Measurements from ENCODE around the gene MRPL32. TPM values are rescaled to one million over a fixed set of nuclear protein-coding genes. Genes with fewer than 3 reads are reported as not detected.

Gene MRPL32
- total RNA-seq, 2 experiments from 2014 or later = 48.5 to 54.4 TPM

DNA sequence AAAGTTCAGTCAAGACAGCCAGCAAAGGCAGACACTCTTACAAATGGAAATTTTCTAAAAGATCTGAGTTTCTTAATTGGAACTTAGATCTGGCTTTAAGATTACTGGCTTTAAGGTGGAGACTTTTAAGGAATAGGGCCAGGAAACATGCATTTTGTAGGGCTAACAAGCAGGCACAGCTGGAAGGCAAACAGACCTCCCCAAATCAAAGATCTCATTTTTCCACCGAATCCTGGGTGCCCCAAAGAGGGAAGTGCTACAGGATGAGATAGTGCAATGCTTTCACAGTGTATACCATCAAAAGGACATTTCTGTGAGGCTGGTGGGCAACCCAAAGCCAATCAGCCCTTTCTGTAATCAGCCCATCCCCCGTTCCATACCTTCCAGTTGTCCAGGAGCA, 27.4 kb downstream of the MRPL32 start:
- DNase-seq (no peak), ATAC-seq (no peak)
- no peak overlapping the region for H3K4me3 Mint-ChIP-seq
- H3K4me1 Mint-ChIP-seq = no peaks in the 10 kb centered on the region
- peaks cover 2% of the 10 kb centered on the region for H3K36me3 Mint-ChIP-seq
- peaks cover 5% of the 10 kb centered on the region for H3K9me3 Mint-ChIP-seq (ENCODE audit: low read depth)
- peaks cover 15% of the 10 kb centered on the region for H3K27me3 Mint-ChIP-seq
- H3K27ac Mint-ChIP-seq = no peak overlapping the region
- CTCF ChIA-PET = no interaction called here

DNA sequence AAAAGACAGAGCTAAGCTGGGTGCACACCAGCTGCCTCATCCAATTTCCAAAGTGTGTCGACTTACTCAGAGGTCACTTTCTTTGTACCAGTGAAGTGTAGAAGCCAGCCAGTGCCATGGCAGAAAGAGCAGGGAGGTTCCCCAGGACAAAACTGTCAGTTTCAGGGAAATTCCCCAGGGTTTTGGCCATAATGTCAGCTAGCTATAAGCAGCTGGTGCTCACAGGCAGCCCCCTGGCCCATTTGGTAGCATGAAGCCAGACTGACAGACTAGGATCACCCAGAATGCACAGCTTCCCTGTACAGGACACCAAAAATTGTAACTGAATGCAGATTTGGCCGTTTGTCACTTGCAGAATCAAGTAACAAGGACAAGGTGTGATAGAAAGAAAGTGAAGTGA, 28.6 kb downstream of the MRPL32 start:
- Mint-ChIP-seq H3K27ac (no peak overlapping the region), H3K9me3 (ENCODE audit: low read depth) (peaks cover 2% of the 10 kb centered on the region), H3K27me3 (peaks cover 15% of the 10 kb centered on the region), H3K36me3 (no peaks in the 10 kb centered on the region), H3K4me1 (peaks cover 2% of the 10 kb centered on the region), H3K4me3 (no peak overlapping the region)
- ATAC-seq (no peak), DNase-seq (no peak)
- CTCF ChIA-PET = interaction anchor here (1.0 kb wide), 1 partner anchor 148 kb away, joined by 3 read pairs; no protein-coding TSS in a partner anchor

DNA sequence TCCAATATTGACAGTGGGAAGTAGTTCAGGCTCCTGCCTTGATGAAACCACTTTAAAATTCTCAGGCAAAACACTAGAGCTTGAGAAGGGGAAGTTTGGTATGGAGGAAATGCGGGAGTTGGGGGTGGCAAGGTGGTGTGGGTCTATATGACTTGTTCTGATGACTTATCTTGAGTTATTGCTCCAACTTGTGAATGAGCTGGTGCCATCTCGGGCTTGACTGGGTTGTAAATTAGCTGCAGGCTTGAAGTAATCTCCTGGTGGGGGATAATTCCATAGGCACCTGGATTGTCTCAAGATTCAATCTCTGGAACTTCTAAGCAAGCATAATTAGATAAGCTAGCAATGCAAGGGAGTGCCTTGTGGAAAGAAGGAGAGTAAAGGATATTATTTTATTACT, 29.0 kb downstream of the MRPL32 start:
- no peak overlapping the region for H3K4me3 Mint-ChIP-seq
- ATAC-seq (no peak), DNase-seq (no peak)
- H3K9me3 Mint-ChIP-seq (ENCODE audit: low read depth) = peaks cover 2% of the 10 kb centered on the region
- no peaks in the 10 kb centered on the region for H3K36me3 Mint-ChIP-seq
- CTCF ChIA-PET = interaction anchor here (1.0 kb wide), 1 partner anchor 147 kb away, joined by 3 read pairs; no protein-coding TSS in a partner anchor
- H3K27ac Mint-ChIP-seq = no peak overlapping the region
- H3K27me3 Mint-ChIP-seq = peaks cover 15% of the 10 kb centered on the region
- H3K4me1 Mint-ChIP-seq = peaks cover 2% of the 10 kb centered on the region

DNA sequence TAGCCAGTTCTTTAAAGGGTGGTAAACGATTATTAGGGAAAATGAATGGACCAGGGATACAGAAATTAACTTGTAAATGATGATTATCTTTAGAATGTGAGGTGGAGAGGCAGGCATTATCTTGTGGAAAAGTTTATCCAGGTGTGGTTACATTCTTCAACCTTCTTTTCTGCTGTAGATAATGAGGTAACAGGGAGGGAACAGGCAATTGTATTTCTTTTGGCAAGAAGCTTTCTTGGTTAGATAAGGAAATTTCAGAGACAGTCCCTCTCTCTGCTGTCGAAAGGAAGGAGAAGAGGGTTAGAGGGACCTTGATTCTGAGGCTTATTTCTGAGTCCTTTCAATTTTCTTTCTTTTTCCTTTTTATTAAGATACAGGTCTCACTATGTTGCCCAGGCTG, 32.1 kb downstream of the MRPL32 start:
- Mint-ChIP-seq H3K36me3 (peaks cover 2% of the 10 kb centered on the region), H3K27ac (no peak overlapping the region), H3K4me1 (peaks cover 2% of the 10 kb centered on the region), H3K9me3 (ENCODE audit: low read depth) (no peaks in the 10 kb centered on the region), H3K4me3 (no peak overlapping the region), H3K27me3 (peaks cover 24% of the 10 kb centered on the region)
- CTCF ChIA-PET = no interaction called here
- DNase-seq = no peak
- ATAC-seq = no peak

DNA sequence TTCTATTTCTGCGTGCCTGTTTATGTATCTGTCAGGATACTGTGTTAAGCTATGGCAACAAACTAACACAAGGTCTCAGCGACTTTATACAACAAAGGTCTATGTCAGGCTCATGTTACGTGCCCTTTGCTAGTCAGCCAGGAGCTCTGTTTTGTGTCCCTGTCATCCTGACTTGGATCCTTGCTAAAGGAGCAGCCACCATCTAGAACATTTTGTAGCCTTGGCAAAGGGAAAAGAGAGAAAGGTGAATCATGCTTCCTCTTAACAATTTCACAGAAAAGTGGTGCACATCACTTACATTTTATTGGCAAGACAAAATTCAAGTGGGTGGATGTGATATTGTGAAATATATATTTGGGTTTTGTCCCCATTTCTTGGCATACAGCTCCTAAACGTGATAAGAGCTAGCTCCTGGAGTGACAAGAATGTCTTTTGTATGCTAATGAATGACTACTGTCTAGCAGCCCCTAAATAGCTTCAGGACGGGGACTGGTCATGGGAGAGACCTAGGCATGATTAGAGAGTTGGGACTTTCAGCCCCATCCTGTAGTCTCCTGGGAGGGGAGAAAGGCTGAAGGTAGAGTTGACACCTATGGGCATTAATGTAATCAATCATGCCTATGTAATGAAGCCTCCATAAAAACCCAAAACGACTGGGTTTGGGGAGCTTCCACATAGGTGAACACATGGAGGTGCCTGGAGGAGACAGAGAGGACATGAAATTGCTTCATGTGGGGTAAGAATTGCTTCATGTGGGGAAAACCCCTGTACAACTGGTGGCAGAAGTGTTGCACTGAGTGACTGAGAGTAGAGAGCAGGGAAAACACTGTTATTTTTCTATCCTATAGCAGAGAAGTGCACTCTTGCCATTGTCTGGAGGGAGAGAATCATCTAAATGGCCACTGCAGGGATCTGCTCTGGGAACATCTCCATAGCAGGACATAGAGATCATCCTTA, 33.0 kb downstream of the MRPL32 start:
- Mint-ChIP-seq H3K36me3 (peaks cover 2% of the 10 kb centered on the region), H3K9me3 (ENCODE audit: low read depth) (no peaks in the 10 kb centered on the region), H3K27me3 (peaks cover 17% of the 10 kb centered on the region), H3K4me3 (no peak overlapping the region), H3K27ac (no peak overlapping the region), H3K4me1 (peaks cover 2% of the 10 kb centered on the region)
- CTCF ChIA-PET = no interaction called here
- no peak for DNase-seq
- no peak for ATAC-seq

DNA sequence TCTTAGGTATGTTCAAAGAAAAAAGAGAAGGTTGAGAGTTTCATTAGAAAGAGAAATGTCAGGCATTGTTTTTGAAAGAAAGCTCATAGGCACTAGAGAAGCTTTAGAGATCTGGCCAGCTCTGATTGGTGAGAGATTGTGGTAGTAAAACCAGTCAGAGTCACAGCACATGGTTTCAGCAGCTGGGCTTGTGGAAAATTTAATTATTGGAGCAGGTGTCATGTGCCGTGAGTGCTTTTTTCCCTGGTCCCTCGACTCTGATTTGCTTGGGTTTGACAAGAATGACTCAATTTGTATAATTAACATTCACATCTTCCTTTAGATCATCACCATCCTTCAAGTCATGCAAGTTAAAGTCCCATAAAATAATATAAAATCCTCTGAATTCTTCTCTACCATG, 35.2 kb downstream of the MRPL32 start:
- no peaks in the 10 kb centered on the region for H3K9me3 Mint-ChIP-seq (ENCODE audit: low read depth)
- no peak for ATAC-seq
- no peak overlapping the region for H3K4me3 Mint-ChIP-seq
- peaks cover 10% of the 10 kb centered on the region for H3K27me3 Mint-ChIP-seq
- CTCF ChIA-PET = no interaction called here
- H3K4me1 Mint-ChIP-seq = peaks cover 2% of the 10 kb centered on the region
- H3K27ac Mint-ChIP-seq = no peak overlapping the region
- no peak for DNase-seq
- H3K36me3 Mint-ChIP-seq = peaks cover 2% of the 10 kb centered on the region

DNA sequence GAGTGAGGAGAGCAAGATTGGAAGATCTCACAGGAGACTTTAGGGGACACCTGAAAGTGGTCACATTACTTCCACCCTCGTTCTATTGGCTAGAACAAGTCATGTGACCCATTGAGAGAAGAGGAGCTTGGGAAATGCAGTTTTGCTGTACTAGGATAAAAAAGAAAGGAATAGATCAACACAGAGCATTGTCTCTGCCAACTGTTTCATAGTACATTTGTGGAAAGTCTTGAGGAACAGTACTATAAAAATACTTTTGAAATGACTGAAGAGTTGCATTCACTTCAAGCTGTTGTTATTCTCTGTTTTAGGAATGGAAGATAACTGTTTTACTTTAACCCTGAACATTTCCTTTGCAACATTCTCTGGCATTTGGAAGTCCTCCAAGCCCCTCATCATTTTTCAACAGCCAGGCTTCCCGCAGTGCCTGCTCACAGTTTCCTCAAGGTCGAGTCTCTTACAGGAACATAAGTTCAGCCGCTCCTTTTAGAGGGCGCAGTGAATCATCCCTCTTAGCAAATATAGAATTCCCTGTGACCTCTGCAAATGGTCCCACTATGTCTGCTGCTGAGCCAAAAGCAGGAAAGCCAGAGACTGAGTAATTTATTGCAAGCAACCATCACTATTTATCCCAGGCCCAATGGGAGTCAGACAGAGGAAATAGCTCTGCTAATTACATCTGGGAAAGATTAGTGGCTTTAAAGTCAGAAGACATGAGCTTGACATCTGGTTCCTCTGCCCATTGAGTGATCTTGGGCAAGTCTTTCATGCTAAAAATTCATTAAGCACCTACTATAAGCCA, 40.7 kb downstream of the MRPL32 start:
- ATAC-seq (no peak), DNase-seq (no peak)
- no peaks in the 10 kb centered on the region for H3K9me3 Mint-ChIP-seq (ENCODE audit: low read depth)
- H3K27me3 Mint-ChIP-seq = peaks cover 2% of the 10 kb centered on the region
- H3K4me3 Mint-ChIP-seq = no peak overlapping the region
- CTCF ChIA-PET = no interaction called here
- no peaks in the 10 kb centered on the region for H3K4me1 Mint-ChIP-seq
- H3K36me3 Mint-ChIP-seq = no peaks in the 10 kb centered on the region
- no peak overlapping the region for H3K27ac Mint-ChIP-seq

DNA sequence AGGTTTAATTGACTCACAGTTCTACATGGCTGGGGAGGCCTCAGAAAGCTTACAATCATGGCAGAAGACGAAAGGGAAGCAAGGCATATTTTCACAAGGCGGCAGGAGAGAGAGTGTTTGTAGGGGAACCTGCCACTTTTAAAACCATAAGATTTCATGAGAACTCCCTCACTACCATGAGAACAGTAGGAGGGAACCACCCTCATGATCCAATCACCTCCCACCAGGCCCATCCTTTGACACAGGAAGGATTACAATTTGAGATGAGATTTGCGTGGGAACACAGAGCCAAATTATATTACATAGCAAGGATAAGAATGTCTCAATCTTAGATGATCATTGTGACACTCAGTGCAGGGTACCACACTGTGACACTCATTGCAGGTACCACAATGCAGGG, 44.2 kb downstream of the MRPL32 start:
- Mint-ChIP-seq H3K9me3 (ENCODE audit: low read depth) (no peaks in the 10 kb centered on the region), H3K36me3 (no peaks in the 10 kb centered on the region), H3K27me3 (peaks cover 2% of the 10 kb centered on the region), H3K4me3 (no peak overlapping the region), H3K27ac (no peak overlapping the region), H3K4me1 (no peaks in the 10 kb centered on the region)
- DNase-seq (no peak), ATAC-seq (no peak)
- CTCF ChIA-PET = no interaction called here

DNA sequence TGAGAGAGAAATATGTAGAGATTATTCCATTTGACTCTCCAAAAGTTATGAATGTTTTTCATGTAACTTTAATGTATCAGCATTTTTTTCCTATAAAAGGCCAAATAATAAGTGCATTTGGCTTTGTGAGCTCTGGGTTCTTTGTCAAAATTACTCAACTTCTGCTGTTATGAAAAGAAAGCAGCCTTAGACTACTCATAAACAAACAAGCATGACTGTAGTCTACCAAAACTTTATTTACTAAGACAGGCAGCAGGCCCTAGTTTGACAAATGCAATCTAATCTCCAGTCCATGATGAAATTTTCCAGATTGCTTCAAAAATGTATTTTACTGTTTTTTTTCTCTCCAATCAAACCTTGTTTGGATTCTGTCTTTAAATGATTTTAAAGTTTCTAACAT, 46.3 kb downstream of the MRPL32 start:
- peaks cover 2% of the 10 kb centered on the region for H3K27me3 Mint-ChIP-seq
- ATAC-seq = no peak
- H3K4me3 Mint-ChIP-seq = no peak overlapping the region
- H3K36me3 Mint-ChIP-seq = no peaks in the 10 kb centered on the region
- no peaks in the 10 kb centered on the region for H3K9me3 Mint-ChIP-seq (ENCODE audit: low read depth)
- no peak for DNase-seq
- H3K27ac Mint-ChIP-seq = no peak overlapping the region
- no peaks in the 10 kb centered on the region for H3K4me1 Mint-ChIP-seq
- CTCF ChIA-PET = no interaction called here

DNA sequence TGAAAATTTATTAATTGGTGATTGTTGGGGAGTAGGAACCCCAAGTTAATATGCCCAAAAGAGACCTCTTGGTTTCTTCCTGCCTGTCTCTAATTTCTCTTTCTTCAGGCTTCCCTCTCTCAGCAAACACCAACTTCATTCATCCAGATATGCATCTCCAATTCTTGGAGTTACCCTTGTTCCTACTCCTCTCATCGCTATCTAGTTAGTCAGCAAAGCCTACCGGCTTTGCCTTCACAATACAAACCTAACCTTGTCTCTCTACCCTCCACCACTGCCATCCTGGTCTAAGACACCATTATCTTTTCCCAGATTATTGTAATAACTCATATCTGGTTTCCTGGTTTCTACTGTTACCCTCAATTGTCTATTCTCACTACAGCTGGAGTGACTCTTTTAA, 47.9 kb downstream of the MRPL32 start:
- ATAC-seq (no peak), DNase-seq (no peak)
- Mint-ChIP-seq H3K4me1 (no peaks in the 10 kb centered on the region), H3K9me3 (ENCODE audit: low read depth) (peaks cover 5% of the 10 kb centered on the region), H3K27ac (no peak overlapping the region), H3K36me3 (no peaks in the 10 kb centered on the region), H3K4me3 (no peak overlapping the region), H3K27me3 (peaks cover 2% of the 10 kb centered on the region)
- CTCF ChIA-PET = no interaction called here

DNA sequence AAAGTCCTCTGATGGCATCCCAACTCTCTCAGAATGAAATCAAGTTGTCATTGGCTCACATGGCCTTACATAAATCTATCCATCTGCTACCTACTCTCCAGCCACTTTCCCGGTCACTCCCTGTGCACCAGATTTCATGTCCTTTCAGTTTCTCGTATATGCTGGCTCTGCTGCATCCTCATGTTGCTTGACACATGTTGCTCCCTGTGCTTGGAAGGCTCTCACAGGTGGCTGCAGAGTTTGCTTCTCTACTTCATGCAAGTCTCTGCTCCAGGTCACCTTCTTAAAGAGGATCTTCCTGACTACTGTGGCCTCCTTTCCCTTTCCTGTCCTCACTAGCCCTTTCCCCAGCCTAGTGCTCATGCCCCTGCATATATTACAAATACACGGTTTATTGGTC, 48.3 kb downstream of the MRPL32 start:
- DNase-seq (no peak), ATAC-seq (no peak)
- Mint-ChIP-seq H3K9me3 (ENCODE audit: low read depth) (peaks cover 5% of the 10 kb centered on the region), H3K4me1 (no peaks in the 10 kb centered on the region), H3K36me3 (no peaks in the 10 kb centered on the region), H3K27me3 (peaks cover 2% of the 10 kb centered on the region), H3K27ac (no peak overlapping the region), H3K4me3 (no peak overlapping the region)
- CTCF ChIA-PET = no interaction called here

DNA sequence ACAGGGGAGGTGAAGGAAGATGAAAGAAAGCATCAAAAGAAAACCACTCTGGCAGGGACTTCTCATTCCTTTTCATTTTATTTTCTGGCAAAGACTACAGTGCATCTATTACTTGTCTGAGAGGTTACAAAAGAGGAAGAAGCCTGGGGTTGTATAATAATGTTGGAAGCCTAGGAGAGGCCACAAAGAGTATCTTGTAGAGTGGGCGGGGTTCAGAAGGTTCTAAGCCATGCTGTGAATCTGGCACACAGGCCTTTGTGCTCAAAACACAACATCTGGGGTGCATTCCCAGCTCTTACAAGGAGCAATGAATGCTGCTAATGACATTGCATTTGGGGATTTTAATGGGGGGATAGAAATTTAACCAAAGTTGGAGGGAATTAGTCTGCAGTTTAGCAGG, 49.4 kb downstream of the MRPL32 start:
- ATAC-seq = no peak
- H3K27ac Mint-ChIP-seq = no peak overlapping the region
- H3K4me1 Mint-ChIP-seq = no peaks in the 10 kb centered on the region
- H3K4me3 Mint-ChIP-seq = no peak overlapping the region
- no peaks in the 10 kb centered on the region for H3K36me3 Mint-ChIP-seq
- DNase-seq = no peak
- H3K9me3 Mint-ChIP-seq (ENCODE audit: low read depth) = peaks cover 5% of the 10 kb centered on the region
- peaks cover 2% of the 10 kb centered on the region for H3K27me3 Mint-ChIP-seq
- CTCF ChIA-PET = no interaction called here

DNA sequence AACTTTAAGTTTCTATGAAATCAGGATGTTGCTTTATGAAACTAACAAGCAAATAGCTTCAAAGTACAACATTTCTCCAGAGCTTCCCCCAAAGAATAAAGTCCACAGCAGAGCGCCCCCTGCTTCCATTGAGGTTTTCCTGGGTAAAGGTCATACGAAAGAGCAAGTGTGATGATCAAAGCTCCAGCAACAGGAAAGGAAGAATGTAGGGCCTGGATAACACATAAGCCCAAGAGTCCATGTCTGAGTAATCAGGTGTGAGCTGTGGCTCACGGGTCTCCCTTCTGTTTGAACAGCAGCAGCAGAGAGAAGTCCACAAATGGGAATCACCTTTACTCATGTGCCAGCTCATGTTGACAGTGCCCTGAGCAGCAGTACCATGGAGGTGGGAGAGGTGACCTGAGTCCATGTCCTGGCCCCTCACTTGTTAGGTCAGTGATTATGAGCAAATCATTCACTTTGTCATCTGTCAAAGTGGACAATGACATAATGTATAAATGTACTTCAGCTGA, 50.5 kb downstream of the MRPL32 start:
- CTCF ChIA-PET = no interaction called here
- Mint-ChIP-seq H3K36me3 (no peaks in the 10 kb centered on the region), H3K4me1 (no peaks in the 10 kb centered on the region), H3K27ac (no peak overlapping the region), H3K9me3 (ENCODE audit: low read depth) (peaks cover 5% of the 10 kb centered on the region), H3K27me3 (peaks cover 7% of the 10 kb centered on the region), H3K4me3 (no peak overlapping the region)
- DNase-seq = no peak
- no peak for ATAC-seq

DNA sequence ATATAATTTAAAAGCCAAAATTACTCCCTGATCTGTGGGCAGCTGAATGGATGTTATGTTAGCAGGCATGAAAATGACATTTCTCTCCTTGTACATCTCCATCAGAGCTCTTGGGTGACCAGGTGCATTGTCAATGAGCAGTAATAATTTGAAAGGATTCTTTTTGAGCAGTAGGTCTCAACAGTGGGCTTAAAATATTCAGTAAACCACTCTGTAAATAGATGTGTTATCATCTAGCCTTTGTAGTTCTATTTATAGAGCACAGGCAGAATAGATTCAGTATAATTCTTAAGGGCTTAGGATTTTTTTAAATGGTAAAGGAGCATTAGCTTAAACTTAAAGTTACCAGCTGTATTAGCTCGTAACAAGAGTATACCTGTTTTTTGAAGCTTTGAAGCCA, 52.0 kb downstream of the MRPL32 start:
- ATAC-seq = no peak
- Mint-ChIP-seq H3K36me3 (no peaks in the 10 kb centered on the region), H3K4me3 (no peak overlapping the region), H3K9me3 (ENCODE audit: low read depth) (peaks cover 5% of the 10 kb centered on the region), H3K27me3 (peaks cover 15% of the 10 kb centered on the region), H3K4me1 (no peaks in the 10 kb centered on the region), H3K27ac (no peak overlapping the region)
- no peak for DNase-seq
- CTCF ChIA-PET = interaction anchor here (1.1 kb wide), 1 partner anchor 124 kb away, joined by 3 read pairs; no protein-coding TSS in a partner anchor
